ENCODE results near the gene ACTN4.
A peak's percentile ranks its signal among the peaks of the same experiment; 100 is the strongest.

ACTN4 gene

GRCh38 chr19:38676878-38677646, 29.6 kb downstream of the ACTN4 start:
- Histone ChIP-seq H3K36me3 (ENCODE audit: insufficient read depth, low read length) (no peaks in the 10 kb centered on the region), H3K4me3 (no peak overlapping the region), H3K27ac (no peak overlapping the region)

GRCh38 chr19:38678217-38678890, 30.9 kb downstream of the ACTN4 start:
- Histone ChIP-seq H3K4me3 (no peak overlapping the region), H3K36me3 (ENCODE audit: insufficient read depth, low read length) (no peaks in the 10 kb centered on the region), H3K9me3 (ENCODE audit: low read depth, low read length) (no peaks in the 10 kb centered on the region), H3K27ac (no peak overlapping the region), H3K9ac (ENCODE audit: insufficient read length) (no peak overlapping the region)
- TF ChIP-seq EZH2 (IDR thresholded peaks at IDR 0.05) (no peak), POLR2AphosphoS5 (IDR thresholded peaks at IDR 0.05; ENCODE audit: borderline replicate concordance, low read depth, low read length) (no peak), FOXP2 (optimal IDR thresholded peaks at IDR 0.05; ENCODE audit: control extremely low read depth, extremely low read length, insufficient read depth) (no peak)
- DNase-seq (ENCODE audit: low read depth, low spot score) = no peak

More at GRCh38 chr19:38676878-38677646, 29.6 kb downstream of the ACTN4 start:
- Histone ChIP-seq H3K9ac (ENCODE audit: insufficient read length) (no peak overlapping the region), H3K9me3 (ENCODE audit: low read depth, low read length) (no peaks in the 10 kb centered on the region)
- TF ChIP-seq POLR2AphosphoS5 (IDR thresholded peaks at IDR 0.05; ENCODE audit: borderline replicate concordance, low read depth, low read length) = no peak
- TF ChIP-seq EZH2 (IDR thresholded peaks at IDR 0.05) = no peak
- no peak for DNase-seq (ENCODE audit: low read depth, low spot score)

DNA sequence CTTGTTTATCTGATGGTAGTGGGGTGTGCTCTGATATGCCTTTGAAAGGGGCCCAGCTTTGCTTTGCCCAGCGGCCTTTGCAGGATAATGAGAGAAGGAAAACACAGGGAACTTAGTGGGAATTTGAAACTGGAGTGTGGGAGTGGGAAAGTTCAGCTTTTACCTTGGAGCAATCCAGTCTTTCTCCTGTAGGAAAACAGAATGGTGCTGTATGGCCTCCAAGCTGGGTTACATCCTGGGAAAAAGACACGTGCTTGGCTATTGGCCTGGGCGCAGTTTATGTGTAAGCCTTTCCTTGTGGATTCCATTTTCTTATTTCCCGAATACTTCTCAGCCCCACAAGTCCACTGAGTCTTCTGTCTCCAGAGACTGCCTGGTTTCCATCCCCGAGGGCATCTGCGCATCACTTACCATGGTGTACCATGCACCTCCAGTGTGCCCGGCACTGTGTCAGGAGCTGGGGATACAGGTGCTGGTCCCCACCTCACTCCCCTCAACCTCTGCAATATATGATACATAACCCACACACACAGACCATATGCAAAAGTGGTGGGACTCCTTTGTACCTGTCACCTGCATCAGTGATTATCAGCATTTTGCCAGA, 31.5 kb downstream of the ACTN4 start:
- TF ChIP-seq POLR2AphosphoS5 (IDR thresholded peaks at IDR 0.05; ENCODE audit: borderline replicate concordance, low read depth, low read length) = no peak
- no peak for TF ChIP-seq EZH2 (IDR thresholded peaks at IDR 0.05)
- TF ChIP-seq FOXP2 (optimal IDR thresholded peaks at IDR 0.05; ENCODE audit: control extremely low read depth, extremely low read length, insufficient read depth) = no peak
- Histone ChIP-seq H3K27ac (no peak overlapping the region), H3K4me3 (no peak overlapping the region), H3K9me3 (ENCODE audit: low read depth, low read length) (no peaks in the 10 kb centered on the region), H3K36me3 (ENCODE audit: insufficient read depth, low read length) (no peaks in the 10 kb centered on the region), H3K9ac (ENCODE audit: insufficient read length) (no peak overlapping the region)
- DNase-seq (ENCODE audit: low read depth, low spot score) = no peak

- H3K9me3 ChIP-seq (ENCODE audit: low read depth, low read length) = no peaks in the 10 kb centered on the region
- TF ChIP-seq POLR2AphosphoS5 (IDR thresholded peaks at IDR 0.05; ENCODE audit: borderline replicate concordance, low read depth, low read length) (no peak), EZH2 (IDR thresholded peaks at IDR 0.05) (no peak), FOXP2 (optimal IDR thresholded peaks at IDR 0.05; ENCODE audit: control extremely low read depth, extremely low read length, insufficient read depth) (no peak)
- no peak for DNase-seq (ENCODE audit: low read depth, low spot score)
- H3K9ac ChIP-seq (ENCODE audit: insufficient read length) = no peak overlapping the region
- H3K36me3 ChIP-seq (ENCODE audit: insufficient read depth, low read length) = no peaks in the 10 kb centered on the region
- H3K27ac ChIP-seq = no peak overlapping the region
- H3K4me3 ChIP-seq = no peak overlapping the region
Measured at GRCh38 chr19:38679839-38680238, 32.4 kb downstream of the ACTN4 start.

GRCh38 chr19:38682195-38682867, 34.9 kb downstream of the ACTN4 start:
- Histone ChIP-seq H3K27ac (no peak overlapping the region), H3K4me3 (no peak overlapping the region), H3K36me3 (ENCODE audit: insufficient read depth, low read length) (peaks cover 3% of the 10 kb centered on the region), H3K9me3 (ENCODE audit: low read depth, low read length) (no peaks in the 10 kb centered on the region), H3K9ac (ENCODE audit: insufficient read length) (no peak overlapping the region)
- no peak for DNase-seq (ENCODE audit: low read depth, low spot score)
- TF ChIP-seq EZH2 (IDR thresholded peaks at IDR 0.05) (no peak), POLR2AphosphoS5 (IDR thresholded peaks at IDR 0.05; ENCODE audit: borderline replicate concordance, low read depth, low read length) (no peak), FOXP2 (optimal IDR thresholded peaks at IDR 0.05; ENCODE audit: control extremely low read depth, extremely low read length, insufficient read depth) (no peak)

- no peaks in the 10 kb centered on the region for H3K9me3 ChIP-seq (ENCODE audit: low read depth, low read length)
- peak overlapping the region; percentile 65 for H3K27ac ChIP-seq
- no peak overlapping the region for H3K4me3 ChIP-seq
- H3K36me3 ChIP-seq (ENCODE audit: insufficient read depth, low read length) = peaks cover 9% of the 10 kb centered on the region
- no peak for DNase-seq (ENCODE audit: low read depth, low spot score)
- TF ChIP-seq EZH2 (IDR thresholded peaks at IDR 0.05) = no peak
- no peak for TF ChIP-seq FOXP2 (optimal IDR thresholded peaks at IDR 0.05; ENCODE audit: control extremely low read depth, extremely low read length, insufficient read depth)
- no peak for TF ChIP-seq POLR2AphosphoS5 (IDR thresholded peaks at IDR 0.05; ENCODE audit: borderline replicate concordance, low read depth, low read length)
- H3K9ac ChIP-seq (ENCODE audit: insufficient read length) = no peak overlapping the region
Measured at GRCh38 chr19:38682872-38683392, 35.5 kb downstream of the ACTN4 start.

- TF ChIP-seq FOXP2 (optimal IDR thresholded peaks at IDR 0.05; ENCODE audit: control extremely low read depth, extremely low read length, insufficient read depth) (no peak), EZH2 (IDR thresholded peaks at IDR 0.05) (no peak), POLR2AphosphoS5 (IDR thresholded peaks at IDR 0.05; ENCODE audit: borderline replicate concordance, low read depth, low read length) (no peak)
- Histone ChIP-seq H3K27ac (peak overlapping the region; percentile 65), H3K4me3 (no peak overlapping the region)
Measured at GRCh38 chr19:38683393-38684077, 36.1 kb downstream of the ACTN4 start.

More at GRCh38 chr19:38683393-38684077, 36.1 kb downstream of the ACTN4 start:
- H3K9me3 ChIP-seq (ENCODE audit: low read depth, low read length) = no peaks in the 10 kb centered on the region
- peaks cover 9% of the 10 kb centered on the region for H3K36me3 ChIP-seq (ENCODE audit: insufficient read depth, low read length)
- DNase-seq (ENCODE audit: low read depth, low spot score) = no peak
- no peak overlapping the region for H3K9ac ChIP-seq (ENCODE audit: insufficient read length)

Measured in SK-N-MC (cell line).